HEK293T (cell line): Measurements from ENCODE around the gene ACSL3.

Source experiments
- ARNT ChIP-seq: fragments of 450-650 bp; IDR thresholded peaks from 2 replicates; pipeline ENCODE4 v1.6.1; 2017; ENCODE audit warnings: mild to moderate bottlenecking
- BHLHE40 ChIP-seq: fragments of 450-650 bp; IDR thresholded peaks from 2 replicates; pipeline ENCODE4 v1.6.1; 2016; ENCODE audit warnings: mild to moderate bottlenecking, moderate library complexity, borderline replicate concordance
- CTBP1 ChIP-seq: fragments of 450-650 bp; IDR thresholded peaks from 2 replicates; pipeline ENCODE4 v1.6.1; 2016; ENCODE audit warnings: borderline replicate concordance
- ELF4 ChIP-seq: fragments of 450-650 bp; IDR thresholded peaks from 2 replicates; pipeline ENCODE4 v1.6.1; 2017; ENCODE audit warnings: antibody characterized with exemption
- FOXA1 ChIP-seq: fragments of 450-650 bp; IDR thresholded peaks from 2 replicates; pipeline ENCODE4 v1.6.1; 2016; ENCODE audit warnings: mild to moderate bottlenecking
- FOXM1 ChIP-seq: fragments of 450-650 bp; IDR thresholded peaks from 2 replicates; pipeline ENCODE4 v1.6.1; 2017; ENCODE audit warnings: mild to moderate bottlenecking, borderline replicate concordance
- L3MBTL2 ChIP-seq: fragments of 450-650 bp; conservative IDR thresholded peaks from 2 replicates; pipeline ENCODE4 v1.6.1; 2016; ENCODE audit warnings: mild to moderate bottlenecking
- SP1 ChIP-seq: fragments of 450-650 bp; IDR thresholded peaks from 2 replicates; pipeline ENCODE4 v1.6.1; 2017
- SUZ12 ChIP-seq: fragments of 450-650 bp; IDR thresholded peaks from 2 replicates; pipeline ENCODE4 v1.6.1; 2016; ENCODE audit warnings: mild to moderate bottlenecking

DNA sequence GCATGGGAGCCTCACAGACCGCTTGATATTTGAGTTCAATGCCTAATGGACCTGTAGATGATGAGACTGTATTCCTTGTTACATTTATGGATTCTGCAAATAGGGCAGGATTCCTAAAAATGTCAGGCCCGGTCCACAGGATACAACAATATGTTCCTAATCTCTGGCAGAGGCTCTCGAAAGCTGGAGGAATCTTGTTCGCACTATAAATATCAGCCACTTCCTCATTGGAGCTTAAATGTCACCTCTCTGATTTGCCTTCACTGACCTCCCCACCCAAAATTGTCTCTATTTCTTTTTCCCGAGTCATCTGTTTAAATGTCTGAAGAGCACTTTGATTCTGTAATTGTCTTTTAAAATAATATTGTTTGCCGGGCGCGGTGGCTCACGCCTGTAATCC is 12.0 kb upstream of the ACSL3 start:
- no peak for TF ChIP-seq CTBP1
- no peak for TF ChIP-seq L3MBTL2
- no peak for TF ChIP-seq SP1
- no peak for TF ChIP-seq FOXM1
- TF ChIP-seq FOXA1: no peak
- no peak for TF ChIP-seq ELF4
- TF ChIP-seq SUZ12: no peak
- no peak for TF ChIP-seq ARNT
- TF ChIP-seq BHLHE40: no peak
